ENCODE measurements around the gene ZNF705A. TPM values are rescaled to one million over a fixed set of nuclear protein-coding genes. Genes with fewer than 3 reads are reported as not detected.
A peak's percentile ranks its signal among the peaks of the same experiment; 100 is the strongest.
"Not testable (repeated sequence)": the region's sequence is repeated elsewhere in the genome, so short reads cannot be mapped to it uniquely, and the experiment has no call there.

Gene ZNF705A
- total RNA-seq: not detected

DNA sequence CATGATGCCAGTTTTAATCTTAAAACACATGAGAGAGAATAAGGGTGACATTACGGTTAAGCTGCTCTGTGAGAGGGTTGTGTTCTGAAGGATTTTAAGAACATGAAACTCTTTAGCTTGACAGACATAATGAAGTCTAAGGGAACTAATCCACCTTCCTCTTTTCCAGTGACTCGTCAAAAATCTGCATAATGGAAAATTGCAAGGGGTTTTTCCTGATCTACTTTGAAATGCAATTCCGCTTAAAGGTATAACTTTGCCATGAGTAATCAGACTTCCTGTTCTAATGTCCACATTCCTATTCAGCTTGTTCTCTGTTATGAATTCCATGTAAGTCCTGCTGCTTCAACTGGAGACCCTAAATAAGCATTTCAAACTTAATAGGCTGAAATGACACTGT, at the start of gene ZNF705A:
ZNF705A (plus strand) TSS at position 171 of the 400 bp plus-strand sequence. CDS start 15,611 bp downstream, outside the sequence.
- no peak for DNase-seq (ENCODE audit: low spot score)

DNA sequence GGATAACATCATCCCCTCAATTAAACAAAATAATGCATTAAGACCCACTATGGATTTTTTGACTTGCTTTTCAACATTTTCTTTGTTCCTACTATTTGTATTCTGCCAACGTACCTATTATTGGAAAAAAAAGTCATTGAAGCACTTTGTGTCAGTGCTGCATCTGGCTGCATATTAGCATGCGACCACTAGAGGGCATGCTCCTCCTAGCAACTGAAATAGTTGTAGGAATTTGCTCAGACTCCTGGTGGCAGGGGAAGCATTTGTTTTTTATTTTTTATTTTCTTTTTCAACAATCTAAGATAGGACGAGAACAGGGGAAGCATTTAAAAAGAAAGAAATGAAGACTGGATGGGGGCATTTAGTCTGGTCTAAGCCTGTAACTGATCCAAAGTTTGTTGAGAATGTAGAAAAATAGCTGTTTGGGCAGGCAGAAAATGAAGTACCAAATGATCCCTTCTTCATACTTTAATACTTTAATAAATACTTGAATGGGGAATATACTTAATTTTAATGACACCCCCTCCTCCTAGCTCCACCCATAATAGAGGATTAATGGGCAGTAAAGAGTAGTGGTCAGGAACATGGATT, 47.9 kb upstream of the ZNF705A start:
- DNase-seq (ENCODE audit: low spot score): peak; percentile 66
- peak; percentile 98 for ATAC-seq

More for the DNA sequence above, at the start of gene ZNF705A:
- ATAC-seq: no peak

DNA sequence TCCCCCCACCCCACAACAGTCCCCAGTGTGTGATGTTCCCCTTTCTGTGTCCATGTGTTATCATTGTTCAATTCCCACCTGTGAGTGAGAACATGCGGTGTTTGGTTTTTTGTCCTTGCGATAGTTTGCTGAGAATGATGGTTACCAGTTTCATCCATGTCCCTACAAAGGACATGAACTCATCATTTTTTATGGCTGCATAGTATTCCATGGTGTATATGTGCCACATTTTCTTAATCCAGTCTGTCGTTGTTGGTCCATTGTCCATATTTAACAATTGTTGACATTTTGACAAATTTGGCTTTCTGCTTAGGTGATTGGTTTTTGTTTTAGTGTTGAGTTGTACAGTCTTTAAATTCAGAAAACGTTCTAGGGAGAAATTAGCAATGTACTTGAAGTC, 43.7 kb upstream of the ZNF705A start:
- DNase-seq (ENCODE audit: low spot score); ATAC-seq: not testable (repeated sequence)

DNA sequence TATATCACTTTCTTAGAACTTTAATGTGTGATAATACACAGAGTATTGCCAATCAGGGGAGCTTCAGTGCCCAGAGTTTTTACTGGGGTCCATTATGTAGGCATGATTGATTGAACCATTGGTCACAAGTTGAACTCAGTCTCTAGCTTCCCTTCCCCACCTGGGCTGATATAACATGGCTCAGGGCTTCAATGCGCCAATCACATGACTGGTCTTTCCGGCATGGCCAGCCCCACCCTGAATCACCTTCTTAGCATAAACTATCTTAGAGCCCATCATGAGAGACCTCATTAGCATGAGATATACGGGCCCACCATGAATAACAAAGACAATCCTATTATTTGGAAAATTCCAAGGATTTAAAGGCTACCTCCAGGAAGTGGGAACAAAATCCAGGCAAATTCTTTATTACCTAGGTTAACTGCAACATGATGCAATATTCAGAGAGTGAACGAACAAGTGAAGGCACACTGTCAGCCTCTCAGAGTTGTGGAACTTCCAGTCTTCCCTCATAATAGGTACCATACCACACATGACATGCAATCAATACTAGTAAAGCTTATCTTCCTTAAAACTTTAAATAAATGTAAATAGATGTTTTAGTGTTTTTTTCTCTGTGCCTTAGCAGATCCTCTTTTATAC, 36.6 kb upstream of the ZNF705A start:
- DNase-seq (ENCODE audit: low spot score) (no peak), ATAC-seq (no peak)

GRCh38 chr12:8123124-8123912, 33.5 kb upstream of the ZNF705A start, which contains the start of gene CLEC4A:
Gene CLEC4A, plus strand, starts transcription at chr12:8123617. Its CDS starts 262 bp downstream, at chr12:8123879.
- no peak for ATAC-seq
- no peak for DNase-seq (ENCODE audit: low spot score)

GRCh38 chr12:8127138-8127537, 29.7 kb upstream of the ZNF705A start:
- ATAC-seq (no peak), DNase-seq (ENCODE audit: low spot score) (no peak)

DNA sequence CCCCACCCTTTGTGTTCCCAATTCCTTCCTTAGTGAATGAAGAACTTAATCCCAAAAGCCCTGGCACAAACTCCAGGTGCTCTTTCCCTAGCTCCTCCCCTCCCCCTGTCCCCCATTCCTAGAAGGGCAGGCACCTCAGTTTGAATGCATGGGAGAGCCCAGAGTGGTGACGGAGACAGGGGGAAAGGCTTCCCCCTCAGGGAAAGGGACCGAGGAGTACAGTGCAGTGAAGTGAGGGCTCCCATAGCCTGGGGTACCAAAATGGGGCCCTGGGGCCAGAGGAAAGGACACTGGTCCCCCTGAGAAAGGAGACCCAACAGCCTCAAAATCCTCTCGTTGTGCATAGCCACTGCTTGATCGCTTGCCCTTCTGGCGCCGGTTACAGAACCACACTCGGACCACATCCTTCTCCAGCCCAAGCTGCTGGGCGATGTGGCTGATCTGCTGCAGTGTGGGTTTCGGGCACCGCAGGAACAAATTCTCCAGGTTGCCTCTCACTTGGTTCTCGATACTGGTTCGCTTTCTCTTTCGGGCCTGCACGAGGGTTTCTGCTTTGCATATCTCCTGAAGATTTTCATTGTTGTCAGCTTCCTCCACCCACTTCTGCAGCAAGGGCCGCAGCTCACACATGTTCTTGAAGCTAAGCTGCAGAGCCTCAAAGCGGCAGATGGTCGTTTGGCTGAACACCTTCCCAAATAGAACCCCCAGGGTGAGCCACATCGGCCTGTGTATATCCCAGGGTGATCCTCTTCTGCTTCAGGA, 23.0 kb upstream of the ZNF705A start:
- not testable (repeated sequence) for ATAC-seq; DNase-seq (ENCODE audit: low spot score)

- ATAC-seq; DNase-seq (ENCODE audit: low spot score): not testable (repeated sequence)
These were observed 22.4 kb upstream of the ZNF705A start for GRCh38 chr12:8134398-8134930.

GRCh38 chr12:8141647-8142046, 15.2 kb upstream of the ZNF705A start:
- ATAC-seq: not testable (repeated sequence)

GRCh38 chr12:8143261-8143660, 13.6 kb upstream of the ZNF705A start:
- no peak for DNase-seq (ENCODE audit: low spot score)
- no peak for ATAC-seq

More at GRCh38 chr12:8141647-8142046, 15.2 kb upstream of the ZNF705A start:
- DNase-seq (ENCODE audit: low spot score): not testable (repeated sequence)

GRCh38 chr12:8145754-8146441, 10.9 kb upstream of the ZNF705A start:
- DNase-seq (ENCODE audit: low spot score): no peak
- no peak for ATAC-seq

- no peak for ATAC-seq
- DNase-seq (ENCODE audit: low spot score): no peak
These were observed 10.4 kb upstream of the ZNF705A start for GRCh38 chr12:8146442-8146771.

DNA sequence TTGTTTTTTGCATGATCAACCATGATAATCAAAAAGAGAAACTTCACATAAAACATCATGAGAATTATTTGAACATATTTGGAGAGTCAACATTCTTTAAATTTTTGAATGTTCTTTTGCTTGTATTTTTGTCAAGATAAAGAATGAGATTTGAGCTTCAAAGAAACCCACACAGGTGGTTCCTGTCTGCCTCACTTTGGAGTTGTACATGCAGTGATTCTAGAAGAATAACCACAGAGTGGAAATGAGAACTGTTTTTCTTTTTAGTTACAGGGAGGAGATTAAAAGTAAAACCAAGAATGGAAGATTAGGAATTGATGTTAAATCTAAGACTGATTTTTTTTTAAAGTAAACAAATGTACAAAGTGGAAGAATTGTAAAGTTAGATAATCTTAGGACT, 2.3 kb upstream of the ZNF705A start:
- no peak for DNase-seq (ENCODE audit: low spot score)
- no peak for ATAC-seq

GRCh38 chr12:8156416-8156815, 399 bp upstream of the ZNF705A start:
- DNase-seq (ENCODE audit: low spot score): no peak
- no peak for ATAC-seq

GRCh38 chr12:8157484-8158198, 826 bp downstream of the ZNF705A start:
- ATAC-seq (no peak), DNase-seq (ENCODE audit: low spot score) (no peak)

DNA sequence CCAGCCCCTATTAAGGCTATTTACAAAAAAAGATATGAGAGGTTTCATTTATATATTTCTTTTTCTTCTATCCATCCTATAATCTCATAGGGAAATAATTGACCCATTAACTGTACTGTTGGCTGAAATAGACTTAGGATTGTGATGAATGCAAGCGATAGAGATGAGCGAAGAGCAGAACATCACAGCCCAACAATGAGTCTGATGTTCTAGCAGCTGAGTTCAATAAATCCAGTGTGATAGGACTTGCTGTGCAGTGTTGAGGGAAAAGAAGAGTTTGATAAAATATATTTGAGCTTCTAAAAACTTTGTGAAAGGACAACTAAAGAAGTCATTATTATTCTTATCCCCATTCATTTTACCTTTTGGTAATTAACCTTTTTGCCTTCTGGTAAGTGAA, 16.1 kb downstream of the ZNF705A start:
- not testable (repeated sequence) for ATAC-seq; DNase-seq (ENCODE audit: low spot score)

GRCh38 chr12:8179989-8180585, 23.3 kb downstream of the ZNF705A start:
- DNase-seq (ENCODE audit: low spot score) (peak; percentile 76), ATAC-seq (peak; percentile 51)

GRCh38 chr12:8181271-8181670, 24.5 kb downstream of the ZNF705A start:
- DNase-seq (ENCODE audit: low spot score); ATAC-seq: not testable (repeated sequence)

DNA sequence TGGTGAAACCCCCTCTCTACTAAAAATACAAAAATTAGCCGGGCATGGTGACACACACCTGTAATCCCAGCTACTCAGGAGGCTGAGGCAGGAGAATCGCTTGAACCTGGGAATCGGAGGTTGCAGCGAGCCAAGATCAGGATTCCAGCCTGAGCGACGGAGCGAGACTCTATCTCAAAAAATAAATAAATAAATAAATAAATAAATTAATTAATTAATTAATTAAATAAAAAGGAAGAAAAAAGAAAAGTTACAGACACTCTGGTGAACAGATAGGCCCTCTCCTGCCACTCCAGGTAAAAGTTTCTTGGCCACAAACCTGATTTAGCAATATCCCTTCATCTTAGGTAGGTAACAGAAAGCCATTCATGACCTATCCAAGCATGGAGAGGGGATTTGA, 26.1 kb downstream of the ZNF705A start:
- ATAC-seq; DNase-seq (ENCODE audit: low spot score): not testable (repeated sequence)
